HepG2 (cell line): ENCODE measurements around the gene GGT7. TPM values are rescaled to one million over a fixed set of nuclear protein-coding genes. Genes with fewer than 3 reads are reported as not detected.

Experiments used
- ARHGAP35 ChIP-seq: sonication (generic); formaldehyde crosslinking; IDR thresholded peaks from 2 replicates; pipeline ENCODE4 v1.9.0; 2022; ENCODE audit warnings: mild to moderate bottlenecking, inconsistent platforms, moderate library complexity, missing genetic modification reagents, borderline replicate concordance
- ATAD3A ChIP-seq: sonication (generic); formaldehyde crosslinking; IDR thresholded peaks from 2 replicates; pipeline ENCODE4 v1.4.0; 2020; ENCODE audit warnings: missing genetic modification reagents
- IRX3 ChIP-seq: sonication (generic); formaldehyde crosslinking; IDR thresholded peaks from 2 replicates; pipeline ENCODE4 v1.8.1; 2023; ENCODE audit warnings: mild to moderate bottlenecking, low read depth, missing genetic modification reagents, borderline replicate concordance
- MYC ChIP-seq: sonication (generic); formaldehyde crosslinking; IDR thresholded peaks from 2 replicates; pipeline ENCODE4 v1.9.0; 2021; ENCODE audit warnings: missing genetic modification reagents, borderline replicate concordance
- PAX8 ChIP-seq: sonication (generic); formaldehyde crosslinking; IDR thresholded peaks from 2 replicates; pipeline ENCODE4 v1.8.0; 2022; ENCODE audit warnings: mild to moderate bottlenecking, missing genetic modification reagents, borderline replicate concordance
- POLR2AphosphoS5 ChIP-seq: IDR thresholded peaks from 2 replicates; pipeline ENCODE4 v1.6.1; 2012; ENCODE audit warnings: low read depth, low read length
- SNAI1 ChIP-seq: sonication (generic); formaldehyde crosslinking; IDR thresholded peaks from 2 replicates; pipeline ENCODE4 v1.5.0; 2020; ENCODE audit warnings: mild to moderate bottlenecking, missing genetic modification reagents, borderline replicate concordance
- STAT5B ChIP-seq: sonication (generic); formaldehyde crosslinking; IDR thresholded peaks from 2 replicates; pipeline ENCODE4 v1.4.0; 2020; ENCODE audit warnings: missing genetic modification reagents
- ZNF138 ChIP-seq: sonication (generic); formaldehyde crosslinking; IDR thresholded peaks from 2 replicates; pipeline ENCODE4 v1.5.0; 2020; ENCODE audit warnings: mild to moderate bottlenecking, low read depth, missing genetic modification reagents
- ZNF180 ChIP-seq: sonication (generic); formaldehyde crosslinking; IDR thresholded peaks from 2 replicates; pipeline ENCODE4 v1.4.0; 2020; ENCODE audit warnings: low read depth, missing genetic modification reagents, borderline replicate concordance
- ZNF343 ChIP-seq: sonication (generic); formaldehyde crosslinking; IDR thresholded peaks from 2 replicates; pipeline ENCODE4 v1.4.0; 2020; ENCODE audit warnings: mild to moderate bottlenecking, missing genetic modification reagents
- ZNF460 ChIP-seq: sonication (generic); formaldehyde crosslinking; IDR thresholded peaks from 2 replicates; pipeline ENCODE4 v1.5.1; 2020; ENCODE audit warnings: missing genetic modification reagents, mild to moderate bottlenecking, borderline replicate concordance
- ZNF607 ChIP-seq: sonication (generic); formaldehyde crosslinking; IDR thresholded peaks from 2 replicates; pipeline ENCODE4 v1.5.1; 2020; ENCODE audit warnings: missing genetic modification reagents, mild to moderate bottlenecking, borderline replicate concordance
- ZNF772 ChIP-seq: sonication (generic); formaldehyde crosslinking; IDR thresholded peaks from 2 replicates; pipeline ENCODE4 v1.5.0; 2020; ENCODE audit warnings: mild to moderate bottlenecking, missing genetic modification reagents
- polyA plus RNA-seq, 8 experiments: library from polyadenylated mRNA; depleted of rRNA in 3 of 8; stranded (reverse) in 7 of 8; unstranded in 1 of 8; fragments of >200 nt; fragmentation: Illumina TruSeq in 4 of 8; extraction: Trizol in 4 of 8; gene quantifications; 2 replicates each; pipeline versions ENCODE4 v1.2.1 to v1.2.3, GENCODE V29; 2011 to 2016; ENCODE audit warnings: low read depth in 4 of 8, missing spikeins in 1 of 8, mixed read lengths in 1 of 8; ENCODE audit not compliant: insufficient read depth in 1 of 8
- total RNA-seq, 5 experiments: library from RNA; depleted of rRNA; stranded (reverse); fragments of >200 nt; fragmentation: Illumina TruSeq; extraction: Trizol; gene quantifications; 2 replicates each; pipeline ENCODE4 v1.2.3, GENCODE V29; 2016; ENCODE audit warnings: low read depth in 1 of 5
- TF ChIP-seq, protein P1 (sequence below), 2 experiments: sonication (generic) in 1 of 2; formaldehyde crosslinking in 1 of 2; IDR thresholded peaks; 2 replicates each; pipeline versions ENCODE4 v1.5.1 to v1.6.1; 2011 to 2020; ENCODE audit warnings: borderline replicate concordance in 1 of 2, low read depth in 1 of 2, low read length in 1 of 2, mild to moderate bottlenecking in 1 of 2, missing genetic modification reagents in 1 of 2, moderate library complexity in 1 of 2
- TF ChIP-seq, protein P2 (sequence below): sonication (generic); formaldehyde crosslinking; IDR thresholded peaks from 2 replicates; pipeline ENCODE4 v1.4.0; 2020; ENCODE audit warnings: mild to moderate bottlenecking, missing genetic modification reagents
- TF ChIP-seq, protein P3 (sequence below): sonication (generic); formaldehyde crosslinking; IDR thresholded peaks from 2 replicates; pipeline ENCODE4 v1.4.0; 2020; ENCODE audit warnings: missing genetic modification reagents, mild to moderate bottlenecking, borderline replicate concordance
- TF ChIP-seq, protein P4 (sequence below): sonication (generic); formaldehyde crosslinking; IDR thresholded peaks from 2 replicates; pipeline ENCODE4 v1.8.0; 2022; ENCODE audit warnings: mild to moderate bottlenecking, missing genetic modification reagents

GGT7 gene
- total and polyA plus RNA-seq, 2 of the 13 experiments (the other 11 are each of a cell fraction or from before 2014, with no cell fraction given): 6.6 to 23.0 TPM

DNA sequence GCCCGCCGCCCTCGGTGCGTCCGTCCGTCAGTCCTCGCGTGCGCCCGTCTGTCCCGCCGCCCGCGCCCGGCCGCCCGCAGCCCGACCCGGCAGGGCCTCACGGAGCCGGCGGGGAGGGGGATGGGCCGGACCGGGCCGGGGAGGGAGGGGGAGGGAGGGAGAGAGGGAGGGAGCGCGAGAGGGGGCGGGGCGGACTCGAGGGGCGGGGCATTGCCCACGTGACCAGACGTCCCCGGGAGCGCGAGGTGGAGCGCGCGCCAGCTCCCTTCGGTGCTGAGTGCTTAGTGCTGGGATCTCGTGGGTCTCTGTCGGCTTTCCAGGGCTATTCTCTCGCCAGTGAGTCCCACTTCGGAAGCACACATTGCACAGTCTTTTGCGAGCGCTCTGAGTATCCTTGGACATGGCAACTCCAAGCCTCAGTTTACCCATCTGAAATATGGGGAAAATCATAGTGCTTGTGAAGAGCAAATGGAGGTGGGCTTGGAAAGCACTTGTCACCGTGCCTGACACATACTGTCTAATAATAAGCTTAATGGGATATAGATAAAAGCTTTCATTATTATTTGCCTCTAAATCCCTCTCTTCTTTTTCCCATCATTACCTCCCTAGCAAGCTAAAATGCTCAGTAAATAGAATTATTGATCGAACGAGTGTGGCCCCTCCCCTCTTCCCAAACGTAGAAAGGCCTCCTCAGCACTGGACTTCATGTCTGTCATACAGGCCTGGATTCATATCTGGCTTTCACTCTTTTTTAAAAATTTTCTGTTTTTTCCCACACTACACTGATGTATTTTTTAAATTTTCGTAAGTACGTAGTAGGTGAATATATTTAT lies 46.9 kb downstream of the GGT7 start, which contains the start of gene NCOA6 (continued):
- no peak for TF ChIP-seq ZNF138 (CRISPR knock-in tag)
- TF ChIP-seq IRX3 (CRISPR knock-in tag): no peak
- TF ChIP-seq ZNF180: no peak
- TF ChIP-seq POLR2AphosphoS5: peak; percentile 95
- TF ChIP-seq SNAI1: no peak
- TF ChIP-seq, protein P1, sequence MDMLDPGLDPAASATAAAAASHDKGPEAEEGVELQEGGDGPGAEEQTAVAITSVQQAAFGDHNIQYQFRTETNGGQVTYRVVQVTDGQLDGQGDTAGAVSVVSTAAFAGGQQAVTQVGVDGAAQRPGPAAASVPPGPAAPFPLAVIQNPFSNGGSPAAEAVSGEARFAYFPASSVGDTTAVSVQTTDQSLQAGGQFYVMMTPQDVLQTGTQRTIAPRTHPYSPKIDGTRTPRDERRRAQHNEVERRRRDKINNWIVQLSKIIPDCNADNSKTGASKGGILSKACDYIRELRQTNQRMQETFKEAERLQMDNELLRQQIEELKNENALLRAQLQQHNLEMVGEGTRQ (IDR thresholded peaks at IDR 0.05; ENCODE audit: low read depth, low read length): peak; percentile 95
- TF ChIP-seq, protein P1 (CRISPR knock-in tag; IDR thresholded peaks at IDR 0.05; ENCODE audit: borderline replicate concordance): peak; percentile 91; the same call in 1 of the 2 replicates
- TF ChIP-seq STAT5B (CRISPR knock-in tag): peak; percentile 52; the same call in 1 of the 2 replicates
- TF ChIP-seq ZNF607 (CRISPR knock-in tag): 0 out of 2 replicates have a peak, but pooled peaks have one; percentile 71
- no peak for TF ChIP-seq ARHGAP35
- no peak for TF ChIP-seq ZNF460 (CRISPR knock-in tag)
- TF ChIP-seq ZNF772 (CRISPR knock-in tag): no peak
- no peak for TF ChIP-seq ZNF343 (CRISPR knock-in tag)
- TF ChIP-seq, protein P2, sequence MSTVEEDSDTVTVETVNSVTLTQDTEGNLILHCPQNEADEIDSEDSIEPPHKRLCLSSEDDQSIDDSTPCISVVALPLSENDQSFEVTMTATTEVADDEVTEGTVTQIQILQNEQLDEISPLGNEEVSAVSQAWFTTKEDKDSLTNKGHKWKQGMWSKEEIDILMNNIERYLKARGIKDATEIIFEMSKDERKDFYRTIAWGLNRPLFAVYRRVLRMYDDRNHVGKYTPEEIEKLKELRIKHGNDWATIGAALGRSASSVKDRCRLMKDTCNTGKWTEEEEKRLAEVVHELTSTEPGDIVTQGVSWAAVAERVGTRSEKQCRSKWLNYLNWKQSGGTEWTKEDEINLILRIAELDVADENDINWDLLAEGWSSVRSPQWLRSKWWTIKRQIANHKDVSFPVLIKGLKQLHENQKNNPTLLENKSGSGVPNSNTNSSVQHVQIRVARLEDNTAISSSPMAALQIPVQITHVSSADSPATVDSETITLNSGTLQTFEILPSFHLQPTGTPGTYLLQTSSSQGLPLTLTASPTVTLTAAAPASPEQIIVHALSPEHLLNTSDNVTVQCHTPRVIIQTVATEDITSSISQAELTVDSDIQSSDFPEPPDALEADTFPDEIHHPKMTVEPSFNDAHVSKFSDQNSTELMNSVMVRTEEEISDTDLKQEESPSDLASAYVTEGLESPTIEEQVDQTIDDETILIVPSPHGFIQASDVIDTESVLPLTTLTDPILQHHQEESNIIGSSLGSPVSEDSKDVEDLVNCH (CRISPR knock-in tag): no peak
- no peak; the same call in 1 of the 2 replicates for TF ChIP-seq PAX8 (CRISPR knock-in tag)
- TF ChIP-seq ATAD3A: no peak
- peak; percentile 68; the same call in 1 of the 2 replicates for TF ChIP-seq MYC
- TF ChIP-seq, protein P3, sequence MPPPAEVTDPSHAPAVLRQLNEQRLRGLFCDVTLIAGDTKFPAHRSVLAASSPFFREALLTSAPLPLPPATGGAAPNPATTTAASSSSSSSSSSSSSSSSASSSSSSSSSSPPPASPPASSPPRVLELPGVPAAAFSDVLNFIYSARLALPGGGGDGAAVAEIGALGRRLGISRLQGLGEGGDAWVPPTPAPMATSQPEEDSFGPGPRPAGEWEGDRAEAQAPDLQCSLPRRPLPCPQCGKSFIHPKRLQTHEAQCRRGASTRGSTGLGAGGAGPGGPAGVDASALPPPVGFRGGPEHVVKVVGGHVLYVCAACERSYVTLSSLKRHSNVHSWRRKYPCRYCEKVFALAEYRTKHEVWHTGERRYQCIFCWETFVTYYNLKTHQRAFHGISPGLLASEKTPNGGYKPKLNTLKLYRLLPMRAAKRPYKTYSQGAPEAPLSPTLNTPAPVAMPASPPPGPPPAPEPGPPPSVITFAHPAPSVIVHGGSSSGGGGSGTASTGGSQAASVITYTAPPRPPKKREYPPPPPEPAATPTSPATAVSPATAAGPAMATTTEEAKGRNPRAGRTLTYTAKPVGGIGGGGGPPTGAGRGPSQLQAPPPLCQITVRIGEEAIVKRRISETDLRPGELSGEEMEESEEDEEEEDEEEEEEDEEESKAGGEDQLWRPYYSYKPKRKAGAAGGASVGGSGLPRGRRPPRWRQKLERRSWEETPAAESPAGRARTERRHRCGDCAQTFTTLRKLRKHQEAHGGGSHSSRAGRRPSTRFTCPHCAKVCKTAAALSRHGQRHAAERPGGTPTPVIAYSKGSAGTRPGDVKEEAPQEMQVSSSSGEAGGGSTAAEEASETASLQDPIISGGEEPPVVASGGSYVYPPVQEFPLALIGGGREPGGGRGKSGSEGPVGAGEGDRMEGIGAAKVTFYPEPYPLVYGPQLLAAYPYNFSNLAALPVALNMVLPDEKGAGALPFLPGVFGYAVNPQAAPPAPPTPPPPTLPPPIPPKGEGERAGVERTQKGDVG (CRISPR knock-in tag): no peak
- TF ChIP-seq, protein P4, sequence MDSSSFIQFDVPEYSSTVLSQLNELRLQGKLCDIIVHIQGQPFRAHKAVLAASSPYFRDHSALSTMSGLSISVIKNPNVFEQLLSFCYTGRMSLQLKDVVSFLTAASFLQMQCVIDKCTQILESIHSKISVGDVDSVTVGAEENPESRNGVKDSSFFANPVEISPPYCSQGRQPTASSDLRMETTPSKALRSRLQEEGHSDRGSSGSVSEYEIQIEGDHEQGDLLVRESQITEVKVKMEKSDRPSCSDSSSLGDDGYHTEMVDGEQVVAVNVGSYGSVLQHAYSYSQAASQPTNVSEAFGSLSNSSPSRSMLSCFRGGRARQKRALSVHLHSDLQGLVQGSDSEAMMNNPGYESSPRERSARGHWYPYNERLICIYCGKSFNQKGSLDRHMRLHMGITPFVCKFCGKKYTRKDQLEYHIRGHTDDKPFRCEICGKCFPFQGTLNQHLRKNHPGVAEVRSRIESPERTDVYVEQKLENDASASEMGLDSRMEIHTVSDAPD: no peak
